Stimulated activated CD8-positive, alpha-beta memory T cell treated with anti-CD3 and anti-CD28 coated beads, Interleukin-7, amount 100 ng/mL, for 4 hours (primary cell): ENCODE measurements around the gene NAXD.
"Not testable (repeated sequence)": the region's sequence is repeated elsewhere in the genome, so short reads cannot be mapped to it uniquely, and the experiment has no call there.

Source experiments
- DNase-seq, 2 donors: peaks; one replicate each; pipeline ENCODE4 v3.0.0-alpha.2; 2020; ENCODE audit warnings: low read depth in 2 of 2

NAXD gene

GRCh38 chr13:110627761-110628476 is 12.6 kb downstream of the NAXD start:
- no peak for DNase-seq

- no peak for DNase-seq
These were observed 13.1 kb downstream of the NAXD start for GRCh38 chr13:110628477-110628793.

GRCh38 chr13:110628952-110629701 is 13.8 kb downstream of the NAXD start:
- DNase-seq: no peak

- no peak for DNase-seq
These were observed 14.4 kb downstream of the NAXD start for GRCh38 chr13:110629735-110630134.

GRCh38 chr13:110630566-110631119 is 15.3 kb downstream of the NAXD start:
- DNase-seq: no peak

- not testable (repeated sequence) for DNase-seq
These were observed 16.9 kb downstream of the NAXD start for GRCh38 chr13:110632255-110632654.

- DNase-seq: no peak
These were observed 18.4 kb downstream of the NAXD start for GRCh38 chr13:110633776-110634175.

GRCh38 chr13:110634558-110634957 is 19.2 kb downstream of the NAXD start:
- DNase-seq: no peak

- DNase-seq: no peak
These were observed 20.2 kb downstream of the NAXD start for GRCh38 chr13:110635405-110636002.

GRCh38 chr13:110636053-110636475 is 20.7 kb downstream of the NAXD start:
- no peak for DNase-seq

- no peak for DNase-seq
These were observed 21.4 kb downstream of the NAXD start for GRCh38 chr13:110636701-110637201.

GRCh38 chr13:110637275-110637674 is 21.9 kb downstream of the NAXD start:
- DNase-seq: no peak

- DNase-seq: no peak
These were observed 22.4 kb downstream of the NAXD start for GRCh38 chr13:110637747-110638146.

GRCh38 chr13:110638257-110638656 is 22.9 kb downstream of the NAXD start:
- no peak for DNase-seq

GRCh38 chr13:110638814-110639806 is 23.8 kb downstream of the NAXD start:
- DNase-seq: no peak

- DNase-seq: no peak
These were observed 24.6 kb downstream of the NAXD start for GRCh38 chr13:110639935-110640334.

- no peak for DNase-seq
These were observed 25.3 kb downstream of the NAXD start for GRCh38 chr13:110640591-110641029.

- DNase-seq: no peak
These were observed 26.0 kb downstream of the NAXD start for GRCh38 chr13:110641055-110642015.

GRCh38 chr13:110642291-110642981 is 27.1 kb downstream of the NAXD start:
- no peak for DNase-seq
